ENCODE data around the gene GLG1.

GRCh38 chr16:74596586-74596985 lies 10.3 kb downstream of the GLG1 start:
- no peak for TF ChIP-seq POLR2A (IDR thresholded peaks at IDR 0.05)
- TF ChIP-seq, protein P1, sequence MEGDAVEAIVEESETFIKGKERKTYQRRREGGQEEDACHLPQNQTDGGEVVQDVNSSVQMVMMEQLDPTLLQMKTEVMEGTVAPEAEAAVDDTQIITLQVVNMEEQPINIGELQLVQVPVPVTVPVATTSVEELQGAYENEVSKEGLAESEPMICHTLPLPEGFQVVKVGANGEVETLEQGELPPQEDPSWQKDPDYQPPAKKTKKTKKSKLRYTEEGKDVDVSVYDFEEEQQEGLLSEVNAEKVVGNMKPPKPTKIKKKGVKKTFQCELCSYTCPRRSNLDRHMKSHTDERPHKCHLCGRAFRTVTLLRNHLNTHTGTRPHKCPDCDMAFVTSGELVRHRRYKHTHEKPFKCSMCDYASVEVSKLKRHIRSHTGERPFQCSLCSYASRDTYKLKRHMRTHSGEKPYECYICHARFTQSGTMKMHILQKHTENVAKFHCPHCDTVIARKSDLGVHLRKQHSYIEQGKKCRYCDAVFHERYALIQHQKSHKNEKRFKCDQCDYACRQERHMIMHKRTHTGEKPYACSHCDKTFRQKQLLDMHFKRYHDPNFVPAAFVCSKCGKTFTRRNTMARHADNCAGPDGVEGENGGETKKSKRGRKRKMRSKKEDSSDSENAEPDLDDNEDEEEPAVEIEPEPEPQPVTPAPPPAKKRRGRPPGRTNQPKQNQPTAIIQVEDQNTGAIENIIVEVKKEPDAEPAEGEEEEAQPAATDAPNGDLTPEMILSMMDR (IDR thresholded peaks at IDR 0.05) = no peak
